Stimulated activated CD8-positive, alpha-beta memory T cell treated with anti-CD3 and anti-CD28 coated beads, Interleukin-12 subunit alpha, Interleukin-12 subunit beta, amount 100 ng/mL, for 1 hour (primary cell): ENCODE data around the gene SMIM29.
A peak's percentile ranks its signal among the peaks of the same experiment; 100 is the strongest.

ENCODE experiments used
- DNase-seq: peaks from one replicate; pipeline ENCODE4 v3.0.0-alpha.2; 2020; ENCODE audit warnings: low read depth

SMIM29 gene

DNA sequence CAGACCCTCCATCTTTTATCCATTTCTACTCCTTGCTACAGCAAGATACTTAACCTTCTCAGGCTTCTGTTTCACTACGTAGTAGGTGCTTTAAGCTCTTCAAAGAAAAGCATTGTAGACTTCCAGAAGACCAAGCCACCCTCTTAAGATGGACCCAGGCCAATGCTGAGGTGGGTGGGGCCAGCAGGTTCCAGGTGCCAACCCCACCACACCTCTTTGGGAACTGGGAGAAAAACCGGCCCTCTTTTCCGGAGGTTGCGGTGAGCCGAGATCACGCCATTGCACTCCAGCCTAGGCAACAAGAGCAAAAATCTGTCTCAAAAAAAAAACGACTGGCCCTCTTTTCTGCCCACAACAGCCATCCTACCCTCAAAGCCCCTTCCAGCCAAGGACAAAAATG, 22.7 kb downstream of the SMIM29 start:
- DNase-seq: no peak

DNA sequence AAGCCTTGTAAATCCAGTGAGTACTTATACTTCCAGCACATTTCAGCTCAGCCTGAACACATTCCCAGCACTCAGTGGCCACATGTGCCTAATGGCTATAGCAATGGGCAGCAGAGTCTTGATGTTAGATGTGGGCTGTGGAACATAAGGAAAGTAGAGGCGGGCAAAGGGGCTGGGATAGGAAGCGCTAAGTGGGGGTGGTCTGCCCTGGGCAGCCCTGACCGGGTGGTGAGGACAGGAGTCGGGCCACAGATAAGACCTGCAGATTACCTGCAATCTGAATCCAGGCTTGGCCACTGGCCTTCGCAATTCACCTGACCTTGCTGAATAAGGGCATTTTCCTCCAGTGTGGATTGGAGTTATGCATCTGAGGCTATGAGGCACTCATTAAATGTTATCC, 23.3 kb downstream of the SMIM29 start:
- DNase-seq: no peak

DNA sequence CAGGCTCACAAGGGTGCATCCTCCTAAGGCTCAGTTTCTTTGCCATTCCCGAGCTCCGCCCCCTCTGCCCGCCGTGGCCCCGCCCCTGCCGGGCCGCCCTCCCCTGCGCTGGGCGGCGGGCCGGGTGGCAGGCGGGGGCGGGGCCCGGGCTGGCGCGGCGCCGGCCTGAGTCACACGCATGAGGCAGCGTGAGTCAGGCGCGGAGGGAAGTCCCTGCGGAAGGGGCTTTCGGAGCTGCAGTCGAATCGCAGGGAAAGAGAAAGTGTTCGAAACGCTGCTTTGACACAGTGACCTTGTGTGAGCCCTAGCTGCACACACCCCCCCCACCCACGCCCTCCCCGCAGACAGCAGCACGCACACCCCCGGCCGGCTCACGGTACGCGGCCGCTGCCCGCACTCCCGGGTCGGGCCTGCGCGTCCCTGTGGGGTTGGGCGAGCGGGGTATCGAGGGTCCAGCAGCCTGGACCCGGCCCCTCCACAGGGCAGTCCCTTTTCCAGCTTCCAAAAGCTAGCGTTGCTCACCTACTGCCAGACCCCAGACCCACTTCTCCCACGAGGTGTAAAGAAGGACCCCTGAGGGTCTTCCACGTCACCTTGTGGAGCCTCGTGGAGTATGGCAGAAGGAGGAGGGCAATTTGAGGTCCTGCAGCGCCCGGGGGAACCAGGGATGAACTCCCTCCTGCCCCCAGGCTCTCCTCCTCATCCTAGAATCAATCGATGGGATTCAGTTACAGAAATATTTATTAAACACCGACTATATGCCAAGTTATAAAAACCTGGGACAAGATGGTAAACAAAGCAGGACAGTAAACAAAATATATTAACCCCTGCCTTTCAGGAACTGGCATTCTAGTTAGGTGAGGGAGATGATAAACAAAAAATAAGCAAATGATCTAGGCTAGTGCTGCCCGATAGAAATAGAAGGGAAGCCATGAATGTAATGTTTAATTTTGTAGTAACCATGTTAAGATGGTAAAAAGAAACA, 24.6 kb downstream of the SMIM29 start:
- DNase-seq: peak; percentile 88

DNA sequence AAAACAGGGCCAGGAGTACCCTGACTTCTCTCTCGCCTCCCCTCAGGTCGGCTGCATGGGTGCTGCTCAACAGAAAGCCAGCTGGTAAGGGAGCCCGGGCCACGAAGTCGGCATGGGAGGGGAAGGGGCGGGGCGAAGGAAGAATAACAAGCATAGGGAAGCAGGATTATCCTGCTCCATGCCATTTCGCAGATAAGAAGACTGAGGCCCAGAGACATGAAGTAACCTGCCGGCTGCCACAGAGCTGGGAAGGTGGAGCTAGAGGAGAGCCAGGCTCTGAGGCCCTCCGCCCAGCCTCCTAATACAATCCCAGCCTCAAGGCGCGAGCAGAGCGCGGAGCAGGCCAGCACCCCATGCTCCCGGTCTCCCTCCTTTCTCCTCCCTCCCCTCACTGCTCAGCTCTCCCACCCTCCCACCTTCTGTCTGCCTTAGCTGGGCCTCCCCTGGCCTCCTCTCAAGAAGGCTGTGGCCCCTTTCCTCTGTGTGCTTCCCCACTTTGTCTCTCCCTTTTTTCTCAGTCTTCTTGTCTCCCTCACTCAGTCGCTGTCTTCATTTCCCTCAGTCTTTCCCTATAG, 25.3 kb downstream of the SMIM29 start:
- no peak for DNase-seq

DNA sequence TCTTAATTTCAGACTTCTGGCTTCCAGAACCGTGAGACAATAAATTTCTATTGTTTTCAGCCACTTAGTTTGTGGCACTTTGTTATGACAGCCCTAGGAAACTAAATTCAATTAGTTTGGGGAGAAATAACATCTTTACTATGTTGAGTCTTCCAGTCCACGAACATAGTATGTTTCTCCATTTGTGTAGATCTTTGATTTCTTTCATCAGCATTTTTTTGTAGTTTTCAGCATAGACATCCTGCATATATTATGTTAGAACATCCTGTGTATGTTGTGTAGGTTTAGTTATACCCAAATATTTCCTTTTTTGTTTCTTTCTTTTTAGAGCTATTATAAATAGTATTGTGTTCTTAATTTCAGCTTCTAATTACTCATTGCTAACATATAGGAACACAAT, 30.1 kb downstream of the SMIM29 start:
- no peak for DNase-seq

DNA sequence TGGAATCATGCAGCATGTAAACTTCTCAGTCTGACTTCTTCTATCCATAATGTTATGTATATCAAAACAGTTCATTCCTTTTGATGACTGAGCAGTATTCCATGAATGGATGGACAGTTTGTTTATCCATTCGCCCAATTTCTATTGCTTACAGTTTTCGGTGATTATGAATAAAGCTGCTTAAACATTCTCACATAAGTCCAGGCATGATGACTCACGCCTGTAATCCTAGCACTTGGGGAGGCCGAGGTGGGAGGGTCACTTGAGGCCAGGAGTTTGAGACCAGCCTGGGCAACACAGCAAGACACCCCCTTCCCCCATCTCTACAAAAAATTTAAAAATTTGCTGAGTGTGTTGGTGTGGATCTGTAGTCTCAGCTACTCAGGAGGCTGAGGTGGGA, 35.0 kb downstream of the SMIM29 start:
- DNase-seq: no peak

DNA sequence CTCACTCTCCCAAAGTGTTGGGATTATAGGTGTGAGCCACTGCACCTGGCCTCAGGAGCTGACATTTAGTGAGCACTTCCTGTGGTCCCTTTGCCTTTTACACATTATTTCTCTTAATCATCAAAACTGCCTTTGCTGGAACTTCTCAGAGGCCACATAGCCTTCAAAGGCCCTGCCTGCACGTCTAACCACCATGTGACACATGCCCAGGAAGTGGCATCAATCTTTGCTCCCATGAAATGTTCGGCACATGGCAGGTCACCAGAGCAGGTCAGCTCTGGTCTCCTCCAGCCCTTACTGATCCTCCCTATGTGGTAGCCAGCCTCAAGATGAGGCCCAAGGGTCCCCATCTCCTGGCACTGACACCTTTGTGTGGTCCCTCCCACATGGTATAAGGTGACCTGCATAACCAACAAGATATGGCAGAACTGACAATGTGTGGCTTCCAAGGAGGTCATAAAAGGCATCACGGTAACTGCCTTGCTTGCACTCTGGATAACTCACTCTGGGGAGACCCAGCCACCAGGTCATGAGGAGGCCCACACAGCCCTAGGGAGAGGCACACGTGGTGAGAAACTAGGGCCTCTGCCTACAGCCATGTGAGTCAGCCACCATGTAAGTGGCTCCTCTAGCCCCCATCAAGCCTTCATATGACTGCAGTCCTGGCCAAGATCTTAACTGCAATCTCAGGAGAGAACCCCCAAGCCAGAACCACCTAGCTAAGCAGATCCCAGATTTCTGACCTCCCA, 40.9 kb downstream of the SMIM29 start:
- no peak for DNase-seq

DNA sequence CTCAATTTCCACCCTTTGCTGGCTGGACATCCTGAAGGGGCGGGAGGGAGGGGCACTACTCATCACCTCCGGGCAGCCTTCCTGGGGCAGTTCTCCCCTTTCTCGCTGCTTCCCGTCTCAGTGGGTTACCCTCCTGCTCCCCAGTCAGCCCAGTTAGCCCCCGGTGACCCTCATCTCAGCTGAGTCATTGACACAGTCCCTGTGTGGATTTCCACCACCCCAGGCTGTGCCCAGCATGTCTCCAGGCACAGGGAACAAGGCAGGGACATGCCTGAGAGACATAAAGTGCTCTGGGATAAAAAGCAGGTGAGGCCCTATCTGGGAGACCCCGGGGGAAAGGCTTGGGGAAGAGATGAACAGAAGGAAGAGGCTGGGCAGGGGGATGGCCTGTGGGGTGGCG, 42.1 kb downstream of the SMIM29 start:
- DNase-seq: no peak

DNA sequence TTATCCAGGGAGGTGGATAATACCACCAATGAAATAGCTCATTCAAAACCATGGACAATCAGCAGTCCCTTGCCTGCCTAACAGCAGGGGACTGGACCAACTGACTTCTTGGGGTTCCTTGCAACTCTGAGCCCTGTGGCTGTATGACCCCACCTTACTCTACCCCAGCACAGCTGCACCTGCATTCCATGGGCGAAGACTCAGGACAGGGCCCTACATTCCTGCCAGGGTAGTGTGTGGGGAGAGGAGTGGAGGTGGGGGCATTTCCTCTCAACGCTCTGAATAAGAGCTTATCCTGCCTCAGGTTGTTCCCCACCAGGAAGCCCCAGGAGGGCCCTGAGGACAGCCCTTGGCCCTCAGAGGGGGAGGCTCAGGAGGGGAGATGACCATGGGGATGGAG, 42.9 kb downstream of the SMIM29 start:
- DNase-seq: no peak

DNA sequence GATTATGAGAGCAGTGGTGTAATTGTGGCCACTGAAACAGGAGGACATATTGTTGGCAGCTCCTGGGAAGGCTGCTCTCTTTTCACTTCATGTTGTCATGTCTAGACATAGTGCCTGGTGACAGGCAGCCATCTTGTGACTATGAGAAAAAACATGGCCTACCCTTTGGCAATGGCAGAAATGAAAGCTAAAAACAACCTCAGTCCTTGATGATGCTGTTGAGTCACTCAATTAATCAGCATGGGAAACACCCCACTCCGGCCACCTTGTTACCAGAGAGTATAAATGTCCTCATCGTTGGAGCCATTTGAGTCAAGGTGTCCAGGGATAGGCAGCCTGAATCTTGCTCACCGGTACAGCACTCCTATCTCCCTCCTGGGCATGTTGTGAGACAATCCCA, 43.3 kb downstream of the SMIM29 start:
- no peak for DNase-seq

DNA sequence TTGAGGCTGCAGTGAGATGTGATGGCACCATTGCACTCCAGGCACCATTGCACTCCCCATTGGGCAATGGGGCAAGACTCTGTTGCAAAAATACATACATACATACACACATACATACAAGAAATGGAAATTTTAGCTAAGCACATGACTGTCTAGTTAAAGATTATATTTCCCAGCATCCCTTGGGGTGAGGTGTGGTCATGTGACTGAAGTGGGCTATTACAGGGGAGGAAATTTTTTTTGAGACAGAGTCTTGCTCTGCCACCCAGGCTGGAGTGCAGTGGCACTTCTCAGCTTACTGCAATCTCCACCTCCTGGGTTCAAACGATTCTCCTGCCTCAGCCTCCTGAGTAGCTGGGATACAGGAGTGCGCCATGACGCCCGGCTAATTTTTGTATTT, 44.1 kb downstream of the SMIM29 start:
- DNase-seq: no peak

DNA sequence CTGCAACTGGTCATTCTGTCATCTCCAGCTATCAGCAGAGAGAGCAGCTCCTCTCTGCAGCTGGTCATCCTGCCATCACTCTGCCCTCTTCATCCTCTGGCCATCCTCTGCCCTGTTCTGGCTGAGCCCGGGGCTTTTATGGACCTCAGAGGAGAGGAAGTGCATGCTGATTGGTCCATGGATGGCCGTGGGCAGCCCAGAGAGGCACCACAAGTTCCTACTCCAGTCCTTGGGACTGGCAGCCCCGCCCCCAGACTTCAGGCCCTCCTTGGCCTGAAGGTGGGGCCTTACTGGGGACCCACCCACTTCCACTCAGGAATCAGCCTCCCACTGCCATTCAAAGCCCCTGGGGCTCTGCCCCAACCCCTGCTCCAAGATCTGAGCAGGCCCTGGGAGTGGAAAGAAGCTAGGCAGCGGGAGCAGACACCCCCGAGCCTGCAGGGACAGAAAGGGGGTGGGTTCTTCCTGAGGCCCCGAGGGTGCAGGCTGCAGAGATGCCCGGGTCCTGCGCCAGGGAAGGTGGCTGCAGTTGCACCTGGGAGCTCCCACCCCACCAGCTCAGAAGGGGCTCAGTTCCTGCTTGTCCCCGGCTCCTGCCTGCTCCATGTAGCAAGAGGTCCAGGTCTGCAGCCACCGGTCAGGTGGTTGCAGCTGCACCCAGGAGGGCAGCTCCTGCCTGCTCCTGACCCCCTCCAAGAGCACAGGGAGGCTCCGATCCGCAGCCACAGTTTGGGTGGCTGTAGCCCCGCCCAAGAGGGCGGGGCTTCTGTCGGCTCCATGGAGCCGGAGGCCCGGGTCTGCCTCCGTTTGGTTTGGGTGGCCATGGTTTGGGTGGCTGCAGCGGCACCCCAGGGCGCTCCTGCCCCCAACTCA, 46.2 kb downstream of the SMIM29 start:
- DNase-seq: no peak

DNA sequence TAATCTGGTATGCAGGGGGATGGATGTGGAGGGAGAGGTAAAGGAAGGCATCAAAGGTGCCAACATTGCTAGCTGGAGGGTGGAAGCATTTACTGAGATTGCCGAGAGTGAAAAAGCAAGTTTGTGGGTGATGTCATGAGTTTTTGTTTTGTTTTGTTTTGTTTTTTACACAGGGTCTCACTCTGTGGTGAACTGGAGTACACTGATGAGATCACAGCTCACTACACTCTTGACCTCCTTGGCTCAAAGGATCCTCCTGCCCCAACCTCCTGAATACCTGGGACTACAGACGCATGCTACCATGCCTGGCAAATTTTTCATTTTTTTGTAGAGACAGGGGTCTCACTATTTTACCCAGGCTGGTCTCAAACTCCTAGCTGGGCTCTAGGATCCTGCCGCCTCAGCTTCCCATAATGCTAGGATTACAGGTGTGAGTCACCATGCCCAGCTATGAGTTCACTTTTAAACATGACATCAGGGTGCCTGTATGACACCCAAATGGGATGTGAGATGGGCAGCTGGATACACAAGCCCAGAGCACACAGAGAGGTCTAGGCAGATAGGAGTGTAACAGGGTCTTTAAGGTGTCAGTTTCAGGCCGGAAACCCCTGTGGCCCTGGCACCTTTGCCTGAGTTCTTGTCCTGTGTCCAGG, 47.2 kb downstream of the SMIM29 start:
- no peak for DNase-seq

DNA sequence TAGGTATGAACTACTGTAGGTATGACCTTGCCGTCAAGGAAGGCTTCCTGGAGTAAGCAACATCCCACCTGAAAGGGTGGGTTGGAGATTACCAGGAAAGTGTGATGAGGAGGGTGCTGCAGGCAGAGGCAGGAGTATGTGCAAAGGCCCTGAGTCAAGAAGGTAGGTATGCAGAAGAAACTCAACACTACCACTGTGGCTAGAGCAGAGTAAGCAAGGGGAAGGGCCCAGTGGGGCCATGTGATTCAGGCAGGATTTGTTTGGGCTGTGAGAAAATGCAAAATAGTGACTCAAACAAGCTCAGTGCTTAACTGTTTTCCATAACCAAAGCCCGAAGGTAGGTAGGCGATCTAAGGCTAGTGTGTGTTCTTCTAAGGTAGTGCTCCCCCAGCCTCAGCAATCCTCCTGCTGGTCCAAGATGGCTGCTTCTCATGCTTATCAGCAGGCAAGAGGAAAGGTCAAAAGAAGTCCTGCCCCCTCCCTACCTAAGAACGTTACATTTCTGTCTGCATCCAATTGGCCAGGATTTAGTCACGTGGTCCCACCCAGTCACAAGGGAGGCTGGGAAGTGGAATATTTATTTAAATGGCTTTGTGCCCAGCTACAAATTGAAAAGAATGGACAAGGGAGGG, 48.4 kb downstream of the SMIM29 start:
- DNase-seq: no peak

DNA sequence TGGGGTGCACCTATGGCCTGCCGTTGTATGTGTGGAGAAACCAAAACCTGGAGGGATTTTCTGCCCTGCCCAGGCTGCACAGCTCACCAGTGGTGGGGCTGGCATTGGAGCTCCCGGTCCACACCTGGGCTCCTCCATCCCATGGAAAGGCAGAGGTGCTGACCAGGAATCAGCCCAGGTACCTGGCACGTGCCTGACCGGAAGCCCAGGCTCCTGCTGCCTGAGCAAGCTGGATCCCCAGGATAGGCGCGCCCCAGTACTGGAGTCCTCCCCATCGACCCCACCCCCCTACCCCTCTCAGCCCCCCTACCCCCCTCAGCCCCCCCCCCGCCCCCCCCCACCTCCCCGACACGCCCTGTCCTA, 52.0 kb downstream of the SMIM29 start:
- DNase-seq: no peak
